ENCODE measurements around the gene ATP13A2.

The ATP13A2 gene

DNA sequence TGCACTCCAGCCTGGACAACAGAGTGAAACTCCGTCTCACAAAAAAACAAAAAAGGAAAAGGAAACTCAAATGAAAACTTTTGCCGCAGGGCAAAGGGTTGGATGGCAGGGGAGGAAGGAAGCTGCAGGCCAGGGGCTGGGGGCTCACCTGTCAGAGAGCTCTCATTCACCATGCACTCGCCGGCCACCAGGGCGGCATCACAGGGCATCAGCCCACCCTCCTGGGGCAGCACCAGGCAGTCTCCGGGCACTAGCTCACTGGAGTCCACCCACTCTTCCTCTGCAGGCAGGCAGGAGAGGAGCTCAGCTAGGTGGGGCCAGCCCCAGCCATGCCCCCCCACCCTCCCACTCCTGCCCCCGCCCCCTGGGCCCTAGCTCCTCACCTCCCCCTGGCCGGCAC lies 11.9 kb downstream of the ATP13A2 start:
- Histone ChIP-seq H3K9me3 (replicated peaks; ENCODE audit: low read length) (no peaks in the 10 kb centered on the region), H3K9ac (ENCODE audit: low read depth, low read length) (no peak overlapping the region), H3K4me1 (ENCODE audit: control insufficient read depth, insufficient read depth, low read length) (peaks cover 17% of the 10 kb centered on the region), H3K4me3 (ENCODE audit: low read length) (no peak overlapping the region), H3K27me3 (ENCODE audit: control insufficient read depth, insufficient read depth, low read length) (no peaks in the 10 kb centered on the region), H3K36me3 (ENCODE audit: insufficient read depth, low read length) (peaks cover 65% of the 10 kb centered on the region), H3K4me2 (ENCODE audit: low read length) (no peak overlapping the region)

DNA sequence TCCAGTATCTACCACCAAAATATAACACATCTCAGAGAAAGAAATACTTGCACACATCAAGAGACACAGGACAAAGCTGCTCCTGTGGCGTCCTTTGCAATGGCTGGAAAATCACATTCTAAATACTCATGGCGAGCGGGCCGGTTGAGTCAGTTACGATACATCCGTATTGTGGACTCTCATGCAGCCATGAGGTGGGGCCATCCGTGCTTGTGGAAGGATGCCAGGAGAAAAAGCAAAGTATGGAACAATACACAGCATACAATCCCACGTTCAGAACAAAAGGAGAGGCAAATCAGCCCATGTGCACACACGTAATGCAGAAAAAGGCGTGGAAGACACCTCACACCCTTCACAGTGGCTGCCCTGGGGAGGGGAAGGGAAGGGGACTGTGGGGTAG lies 13.1 kb downstream of the ATP13A2 start:
- H3K9me3 ChIP-seq (replicated peaks; ENCODE audit: low read length), result no peaks in the 10 kb centered on the region
- H3K27me3 ChIP-seq (ENCODE audit: control insufficient read depth, insufficient read depth, low read length), result no peaks in the 10 kb centered on the region
- no peak overlapping the region for H3K4me3 ChIP-seq (ENCODE audit: low read length)
- H3K4me2 ChIP-seq (ENCODE audit: low read length), result no peak overlapping the region
- peaks cover 9% of the 10 kb centered on the region for H3K4me1 ChIP-seq (ENCODE audit: control insufficient read depth, insufficient read depth, low read length)
- H3K36me3 ChIP-seq (ENCODE audit: insufficient read depth, low read length), result peaks cover 59% of the 10 kb centered on the region
- no peak overlapping the region for H3K9ac ChIP-seq (ENCODE audit: low read depth, low read length)

DNA sequence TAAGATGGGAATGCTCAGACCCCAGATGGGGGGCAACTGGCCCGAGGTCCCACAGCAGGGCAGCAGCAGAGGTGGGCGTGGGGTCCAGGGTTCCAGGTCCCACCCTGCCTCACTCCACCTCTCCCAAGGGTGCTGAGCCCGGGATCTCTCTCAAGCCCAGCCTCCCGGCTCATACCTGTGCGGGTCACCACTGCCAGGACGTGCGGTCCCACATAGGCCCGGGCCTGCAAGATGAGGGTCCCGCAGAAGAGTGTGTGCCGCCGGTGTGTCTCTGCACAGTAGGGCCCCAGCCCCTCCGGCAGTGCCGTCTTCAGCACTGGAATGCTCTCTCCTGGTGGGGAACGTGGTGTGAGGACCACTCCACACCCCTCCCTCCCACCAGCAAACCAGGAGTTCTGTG lies 14.9 kb downstream of the ATP13A2 start:
- H3K4me1 ChIP-seq (ENCODE audit: control insufficient read depth, insufficient read depth, low read length), result no peaks in the 10 kb centered on the region
- no peak overlapping the region for H3K4me2 ChIP-seq (ENCODE audit: low read length)
- H3K9ac ChIP-seq (ENCODE audit: low read depth, low read length), result no peak overlapping the region
- H3K9me3 ChIP-seq (replicated peaks; ENCODE audit: low read length), result no peaks in the 10 kb centered on the region
- no peak overlapping the region for H3K4me3 ChIP-seq (ENCODE audit: low read length)
- no peaks in the 10 kb centered on the region for H3K27me3 ChIP-seq (ENCODE audit: control insufficient read depth, insufficient read depth, low read length)
- peaks cover 51% of the 10 kb centered on the region for H3K36me3 ChIP-seq (ENCODE audit: insufficient read depth, low read length)

DNA sequence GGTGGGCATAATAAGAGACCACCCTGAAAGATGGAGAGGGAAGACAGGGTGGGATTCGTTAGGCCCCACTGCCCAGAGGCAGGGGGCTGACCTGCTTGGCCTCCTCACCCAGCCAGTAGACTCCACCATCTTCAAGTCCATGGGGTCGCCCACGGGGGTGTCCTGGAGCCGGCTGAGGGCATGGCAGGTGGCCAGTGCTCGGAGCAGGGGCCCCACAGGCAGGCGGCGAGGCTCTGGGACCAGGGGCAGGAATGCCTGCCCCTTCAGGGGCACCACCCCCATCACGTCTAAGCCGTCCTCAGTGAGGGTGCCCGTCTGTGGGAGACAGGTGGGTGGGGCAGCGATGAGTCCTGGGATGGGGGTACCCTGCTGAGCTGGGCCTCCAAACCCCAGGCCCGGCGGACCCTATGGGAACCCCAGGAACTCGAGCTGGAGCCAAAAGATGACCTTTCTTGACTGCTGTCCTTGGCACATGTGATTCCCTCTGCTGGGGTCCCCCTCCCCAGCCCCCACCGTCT lies 18.1 kb downstream of the ATP13A2 start:
- Histone ChIP-seq H3K4me1 (ENCODE audit: control insufficient read depth, insufficient read depth, low read length) (no peaks in the 10 kb centered on the region), H3K9ac (ENCODE audit: low read depth, low read length) (no peak overlapping the region), H3K4me2 (ENCODE audit: low read length) (no peak overlapping the region), H3K36me3 (ENCODE audit: insufficient read depth, low read length) (peaks cover 46% of the 10 kb centered on the region), H3K27me3 (ENCODE audit: control insufficient read depth, insufficient read depth, low read length) (no peaks in the 10 kb centered on the region), H3K9me3 (replicated peaks; ENCODE audit: low read length) (no peaks in the 10 kb centered on the region), H3K4me3 (ENCODE audit: low read length) (no peak overlapping the region)

DNA sequence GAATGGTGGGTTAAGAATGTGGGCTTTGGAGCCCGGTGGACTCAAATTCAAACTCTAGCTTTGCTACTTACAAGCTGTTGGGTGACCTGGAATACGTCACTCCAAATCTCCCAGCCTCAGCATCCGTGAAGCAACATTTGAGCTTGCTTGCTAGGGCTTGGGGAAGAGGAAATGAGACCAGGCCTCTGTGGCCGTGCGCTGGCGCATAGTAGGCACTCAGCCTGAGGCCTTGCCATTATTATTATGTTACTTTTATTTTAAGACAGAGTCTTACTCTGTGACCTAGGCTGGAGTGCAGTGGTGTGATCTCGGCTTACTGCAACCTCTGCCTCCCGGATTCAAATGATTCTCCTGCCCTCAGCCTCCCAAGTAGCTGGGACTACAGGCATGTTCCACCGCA lies 19.1 kb downstream of the ATP13A2 start:
- H3K9ac ChIP-seq (ENCODE audit: low read depth, low read length), result no peak overlapping the region
- H3K4me1 ChIP-seq (ENCODE audit: control insufficient read depth, insufficient read depth, low read length), result no peaks in the 10 kb centered on the region
- H3K4me2 ChIP-seq (ENCODE audit: low read length), result no peak overlapping the region
- H3K4me3 ChIP-seq (ENCODE audit: low read length), result no peak overlapping the region
- no peaks in the 10 kb centered on the region for H3K9me3 ChIP-seq (replicated peaks; ENCODE audit: low read length)
- H3K27me3 ChIP-seq (ENCODE audit: control insufficient read depth, insufficient read depth, low read length), result no peaks in the 10 kb centered on the region
- H3K36me3 ChIP-seq (ENCODE audit: insufficient read depth, low read length), result peaks cover 45% of the 10 kb centered on the region

DNA sequence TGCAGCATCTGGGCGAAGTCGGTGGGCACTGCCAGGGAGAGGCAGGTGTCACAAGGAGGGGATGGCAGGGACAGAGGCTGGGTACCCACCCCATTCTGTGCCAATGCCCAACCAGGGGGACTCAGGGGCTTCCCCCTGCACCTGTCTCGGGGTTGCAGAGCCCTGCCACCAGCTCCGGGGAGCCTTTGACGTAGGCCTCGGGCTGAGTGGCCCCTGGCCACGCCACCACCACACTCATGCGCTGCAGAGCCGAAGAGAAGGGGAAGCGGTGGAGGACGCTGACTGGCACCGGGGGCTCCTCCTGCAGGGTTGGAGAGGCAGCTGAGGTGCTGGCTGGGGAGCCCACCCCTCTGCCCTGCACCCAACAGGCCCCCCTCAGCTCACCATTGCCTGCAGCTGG lies 19.6 kb downstream of the ATP13A2 start:
- Histone ChIP-seq H3K27me3 (ENCODE audit: control insufficient read depth, insufficient read depth, low read length) (no peaks in the 10 kb centered on the region), H3K4me1 (ENCODE audit: control insufficient read depth, insufficient read depth, low read length) (no peaks in the 10 kb centered on the region), H3K4me2 (ENCODE audit: low read length) (no peak overlapping the region), H3K9me3 (replicated peaks; ENCODE audit: low read length) (no peaks in the 10 kb centered on the region), H3K9ac (ENCODE audit: low read depth, low read length) (no peak overlapping the region), H3K4me3 (ENCODE audit: low read length) (no peak overlapping the region), H3K36me3 (ENCODE audit: insufficient read depth, low read length) (peaks cover 51% of the 10 kb centered on the region)

DNA sequence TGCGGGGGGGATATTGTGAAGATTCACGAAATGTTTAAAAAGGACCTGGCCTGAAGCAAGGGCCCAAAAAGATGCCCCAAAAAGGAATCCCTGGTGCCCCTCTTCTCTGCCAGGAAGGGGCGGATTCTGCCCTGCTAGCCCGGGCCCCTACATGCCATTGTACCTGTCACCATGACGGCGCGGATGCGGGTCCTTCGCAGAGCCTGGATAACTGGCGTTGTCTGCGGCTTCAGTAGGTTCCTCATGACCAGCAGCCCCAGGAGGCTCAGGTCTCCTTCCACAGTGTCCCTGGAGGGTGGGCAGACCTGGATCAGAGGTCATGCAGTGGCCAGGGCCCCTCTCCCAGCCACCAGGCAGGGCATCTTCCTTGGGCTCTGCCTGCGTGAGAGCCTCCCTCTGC lies 20.2 kb downstream of the ATP13A2 start:
- Histone ChIP-seq H3K4me2 (ENCODE audit: low read length) (no peak overlapping the region), H3K36me3 (ENCODE audit: insufficient read depth, low read length) (peaks cover 52% of the 10 kb centered on the region), H3K4me3 (ENCODE audit: low read length) (no peak overlapping the region), H3K9me3 (replicated peaks; ENCODE audit: low read length) (no peaks in the 10 kb centered on the region), H3K9ac (ENCODE audit: low read depth, low read length) (no peak overlapping the region), H3K4me1 (ENCODE audit: control insufficient read depth, insufficient read depth, low read length) (no peaks in the 10 kb centered on the region), H3K27me3 (ENCODE audit: control insufficient read depth, insufficient read depth, low read length) (no peaks in the 10 kb centered on the region)

DNA sequence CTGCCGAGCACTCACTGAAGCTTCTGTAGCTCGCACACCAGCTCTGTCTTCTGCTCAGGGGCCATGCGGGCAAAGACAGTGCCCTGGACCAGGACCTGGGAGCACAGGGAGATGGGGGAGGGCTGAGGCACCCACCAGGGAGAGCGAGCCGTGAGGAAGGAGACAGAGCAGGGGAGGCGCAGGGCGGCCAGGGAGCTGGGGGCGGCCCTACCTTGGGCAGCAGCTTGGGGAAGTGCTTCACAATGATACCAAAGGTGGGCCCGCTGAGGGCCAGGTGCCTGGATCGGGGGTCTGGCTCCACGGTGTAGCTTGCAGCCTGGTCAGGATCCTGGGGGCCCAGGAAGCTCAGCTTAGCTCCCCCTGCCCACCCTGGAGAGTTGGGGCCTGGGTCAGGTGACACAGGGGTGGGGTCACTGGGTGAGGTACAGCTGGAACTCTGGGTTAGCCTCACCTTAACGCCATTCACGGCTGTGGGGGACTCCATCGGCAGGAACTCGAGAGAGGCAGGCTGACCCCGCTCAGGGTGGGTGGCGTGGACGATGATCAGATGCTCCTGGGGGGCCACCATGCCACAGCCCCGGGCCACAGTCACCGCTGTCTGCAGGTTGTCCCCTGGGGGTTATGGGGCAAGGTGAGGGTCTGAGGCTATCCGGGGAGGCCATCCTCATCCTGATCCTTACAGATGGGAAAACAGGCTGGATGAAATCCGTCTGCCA lies 21.9 kb downstream of the ATP13A2 start:
- Histone ChIP-seq H3K4me2 (ENCODE audit: low read length) (no peak overlapping the region), H3K9me3 (replicated peaks; ENCODE audit: low read length) (no peaks in the 10 kb centered on the region), H3K4me3 (ENCODE audit: low read length) (no peak overlapping the region), H3K27me3 (ENCODE audit: control insufficient read depth, insufficient read depth, low read length) (no peaks in the 10 kb centered on the region), H3K9ac (ENCODE audit: low read depth, low read length) (no peak overlapping the region), H3K36me3 (ENCODE audit: insufficient read depth, low read length) (peaks cover 41% of the 10 kb centered on the region), H3K4me1 (ENCODE audit: control insufficient read depth, insufficient read depth, low read length) (peaks cover 4% of the 10 kb centered on the region)

DNA sequence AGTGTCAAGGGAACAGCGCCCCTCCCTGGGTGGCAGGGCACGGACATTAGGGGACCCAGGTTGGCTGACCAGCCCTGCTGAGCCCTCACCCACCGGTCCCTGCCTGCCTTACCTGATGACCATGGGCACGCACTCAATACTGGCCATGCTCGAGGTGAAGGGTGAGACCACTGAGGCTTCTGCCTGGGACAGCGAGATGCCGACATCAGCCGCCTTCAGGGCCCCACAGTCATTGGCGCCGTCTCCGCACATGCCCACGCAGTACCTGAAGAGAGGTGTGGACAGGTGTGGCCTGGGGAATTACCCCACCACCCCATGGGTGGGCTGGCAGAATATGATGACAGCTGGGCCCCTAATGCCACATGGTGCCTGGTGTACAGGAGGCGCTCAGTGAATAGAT lies 23.5 kb downstream of the ATP13A2 start:
- Histone ChIP-seq H3K4me1 (ENCODE audit: control insufficient read depth, insufficient read depth, low read length) (peaks cover 11% of the 10 kb centered on the region), H3K27me3 (ENCODE audit: control insufficient read depth, insufficient read depth, low read length) (no peaks in the 10 kb centered on the region), H3K9me3 (replicated peaks; ENCODE audit: low read length) (no peaks in the 10 kb centered on the region), H3K4me2 (ENCODE audit: low read length) (no peak overlapping the region), H3K36me3 (ENCODE audit: insufficient read depth, low read length) (peaks cover 39% of the 10 kb centered on the region), H3K9ac (ENCODE audit: low read depth, low read length) (no peak overlapping the region), H3K4me3 (ENCODE audit: low read length) (no peak overlapping the region)

DNA sequence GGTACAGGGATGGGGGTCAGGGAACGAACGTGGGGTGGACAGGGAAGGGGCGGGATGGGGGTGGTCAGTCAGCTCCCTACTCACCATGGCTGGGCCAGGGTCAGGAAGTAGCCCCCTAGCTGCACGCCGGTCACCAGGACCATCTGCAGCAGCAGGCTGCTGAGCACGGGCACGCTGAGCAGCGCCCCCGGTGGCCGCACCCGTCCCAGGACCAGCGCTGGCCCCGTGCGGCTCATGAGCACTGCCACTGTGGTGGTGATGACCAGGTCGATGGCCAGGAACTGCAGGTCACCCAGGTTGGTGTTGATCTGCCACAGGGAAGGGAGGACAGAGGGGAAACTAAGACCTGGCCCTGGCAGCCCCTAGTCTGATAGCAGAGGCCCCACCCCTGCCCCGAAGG lies 24.8 kb downstream of the ATP13A2 start:
- Histone ChIP-seq H3K27me3 (ENCODE audit: control insufficient read depth, insufficient read depth, low read length) (no peaks in the 10 kb centered on the region), H3K9ac (ENCODE audit: low read depth, low read length) (no peak overlapping the region), H3K36me3 (ENCODE audit: insufficient read depth, low read length) (peaks cover 34% of the 10 kb centered on the region), H3K4me2 (ENCODE audit: low read length) (no peak overlapping the region), H3K4me3 (ENCODE audit: low read length) (no peak overlapping the region), H3K9me3 (replicated peaks; ENCODE audit: low read length) (no peaks in the 10 kb centered on the region), H3K4me1 (ENCODE audit: control insufficient read depth, insufficient read depth, low read length) (peaks cover 16% of the 10 kb centered on the region)

DNA sequence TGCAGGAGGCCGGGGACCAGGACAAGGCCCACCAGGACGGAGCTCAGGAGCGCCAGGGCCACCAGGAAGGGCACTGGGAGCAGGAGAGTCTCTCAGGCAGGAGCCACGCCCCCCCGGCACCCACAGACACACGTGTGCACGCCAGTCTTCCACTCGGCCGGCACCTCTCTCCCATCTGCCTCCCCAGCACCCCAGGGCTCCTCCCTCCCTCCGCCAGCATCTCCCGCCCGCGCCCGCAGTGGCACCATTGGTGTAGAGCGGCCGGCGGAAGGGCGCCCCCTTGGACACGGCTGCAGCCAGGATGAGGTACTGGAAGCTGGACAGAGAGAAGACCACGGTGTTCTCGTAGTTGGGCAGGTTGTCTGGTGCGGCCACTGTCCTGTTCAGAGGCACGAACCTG lies 25.2 kb downstream of the ATP13A2 start:
- no peak overlapping the region for H3K9ac ChIP-seq (ENCODE audit: low read depth, low read length)

DNA sequence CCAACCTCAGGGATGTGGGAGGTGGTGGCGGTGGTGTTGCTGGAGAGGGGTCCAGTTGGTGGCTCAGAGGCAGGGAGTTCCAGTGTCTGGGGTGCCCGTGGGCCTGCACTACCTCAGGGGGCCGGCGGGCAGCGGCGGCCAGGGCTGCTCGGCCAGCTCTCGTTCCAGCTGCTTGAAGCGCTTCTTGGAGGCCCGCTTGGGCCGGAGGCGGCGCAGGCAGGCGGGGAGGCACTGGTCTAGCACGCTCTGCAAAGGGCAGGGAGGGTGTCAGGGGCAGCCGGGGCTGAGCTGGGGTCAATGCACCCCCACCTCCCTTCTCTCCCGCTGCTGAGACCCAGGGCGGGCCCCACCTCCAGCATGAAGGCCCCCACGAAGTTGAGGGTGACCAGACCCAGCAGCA lies 25.6 kb downstream of the ATP13A2 start:
- Histone ChIP-seq H3K9ac (ENCODE audit: low read depth, low read length) (no peak overlapping the region), H3K4me3 (ENCODE audit: low read length) (no peak overlapping the region), H3K4me2 (ENCODE audit: low read length) (no peak overlapping the region), H3K27me3 (ENCODE audit: control insufficient read depth, insufficient read depth, low read length) (no peaks in the 10 kb centered on the region), H3K4me1 (ENCODE audit: control insufficient read depth, insufficient read depth, low read length) (peaks cover 23% of the 10 kb centered on the region), H3K9me3 (replicated peaks; ENCODE audit: low read length) (no peaks in the 10 kb centered on the region), H3K36me3 (ENCODE audit: insufficient read depth, low read length) (peaks cover 34% of the 10 kb centered on the region)

More for the DNA sequence above, 25.2 kb downstream of the ATP13A2 start:
- Histone ChIP-seq H3K4me3 (ENCODE audit: low read length) (no peak overlapping the region), H3K4me2 (ENCODE audit: low read length) (no peak overlapping the region), H3K9me3 (replicated peaks; ENCODE audit: low read length) (no peaks in the 10 kb centered on the region), H3K36me3 (ENCODE audit: insufficient read depth, low read length) (peaks cover 34% of the 10 kb centered on the region), H3K27me3 (ENCODE audit: control insufficient read depth, insufficient read depth, low read length) (no peaks in the 10 kb centered on the region), H3K4me1 (ENCODE audit: control insufficient read depth, insufficient read depth, low read length) (peaks cover 20% of the 10 kb centered on the region)
